ENCODE data around the gene MEX3A.

DNA sequence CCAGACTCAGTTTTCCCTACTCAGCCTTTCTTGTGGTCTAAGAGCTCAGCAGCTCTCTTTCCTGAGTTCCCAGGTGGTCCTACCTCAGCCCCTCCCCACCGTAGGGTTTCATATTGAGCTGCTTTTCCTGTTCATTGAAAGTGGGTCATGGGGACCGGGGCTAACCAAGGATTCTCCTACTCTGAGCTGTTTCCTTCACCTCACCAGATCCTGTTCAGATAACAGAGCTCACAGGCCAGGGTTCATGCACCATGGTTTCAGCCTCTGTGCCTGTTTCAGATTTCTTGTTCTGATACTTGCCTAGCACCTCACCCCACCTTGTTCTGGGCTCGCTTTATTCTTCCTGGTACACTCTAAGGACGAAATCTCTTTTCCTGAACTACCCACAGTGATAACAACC, 37.2 kb downstream of the MEX3A start:
- TF ChIP-seq GATA2 (IDR thresholded peaks at IDR 0.05; ENCODE audit: low read depth, low read length) (no peak), GATA3 (IDR thresholded peaks at IDR 0.05; ENCODE audit: low read depth, low read length) (no peak)

All from SH-SY5Y (cell line).